ENCODE results near the gene GSX1.
"Not testable (repeated sequence)": the region's sequence is repeated elsewhere in the genome, so short reads cannot be mapped to it uniquely, and the experiment has no call there.

GSX1 gene

GRCh38 chr13:27813826-27814225 lies 21.5 kb downstream of the GSX1 start:
- Histone ChIP-seq H3K4me1 (no peaks in the 10 kb centered on the region), H3K27me3 (peaks cover 51% of the 10 kb centered on the region), H3K4me3 (ENCODE audit: low read depth, low read length) (no peak overlapping the region), H3K36me3 (no peaks in the 10 kb centered on the region), H3K9me3 (no peaks in the 10 kb centered on the region)
- DNase-seq = no peak
- TF ChIP-seq CTCF (IDR thresholded peaks at IDR 0.05; ENCODE audit: low read depth, low read length) = no peak

GRCh38 chr13:27817832-27818231 lies 25.5 kb downstream of the GSX1 start:
- not testable (repeated sequence) for DNase-seq; H3K4me1 ChIP-seq; H3K36me3 ChIP-seq; H3K4me3 ChIP-seq (ENCODE audit: low read depth, low read length); H3K9me3 ChIP-seq
- peaks cover 61% of the 10 kb centered on the region for H3K27me3 ChIP-seq

GRCh38 chr13:27820524-27821482 lies 28.5 kb downstream of the GSX1 start:
- Histone ChIP-seq H3K27me3 (peaks cover 61% of the 10 kb centered on the region), H3K4me3 (ENCODE audit: low read depth, low read length) (no peak overlapping the region), H3K4me1 (no peaks in the 10 kb centered on the region), H3K9me3 (no peaks in the 10 kb centered on the region), H3K36me3 (no peaks in the 10 kb centered on the region)
- no peak for DNase-seq
- TF ChIP-seq CTCF (IDR thresholded peaks at IDR 0.05; ENCODE audit: low read depth, low read length) = no peak

GRCh38 chr13:27821566-27821965 lies 29.3 kb downstream of the GSX1 start:
- Histone ChIP-seq H3K4me3 (ENCODE audit: low read depth, low read length) (no peak overlapping the region), H3K27me3 (peaks cover 65% of the 10 kb centered on the region), H3K36me3 (no peaks in the 10 kb centered on the region), H3K4me1 (no peaks in the 10 kb centered on the region; the same call in 1 of the 2 replicates), H3K9me3 (no peaks in the 10 kb centered on the region)
- no peak for DNase-seq
- TF ChIP-seq CTCF (IDR thresholded peaks at IDR 0.05; ENCODE audit: low read depth, low read length) = no peak

- H3K4me3 ChIP-seq (ENCODE audit: low read depth, low read length) = no peak overlapping the region
- H3K4me1 ChIP-seq = no peaks in the 10 kb centered on the region; the same call in 1 of the 2 replicates
- no peak for DNase-seq
- no peaks in the 10 kb centered on the region for H3K36me3 ChIP-seq
- no peaks in the 10 kb centered on the region for H3K9me3 ChIP-seq
- TF ChIP-seq CTCF (IDR thresholded peaks at IDR 0.05; ENCODE audit: low read depth, low read length) = no peak
- peaks cover 68% of the 10 kb centered on the region for H3K27me3 ChIP-seq
Measured at GRCh38 chr13:27822258-27822872, 30.1 kb downstream of the GSX1 start.

- no peak overlapping the region for H3K4me3 ChIP-seq (ENCODE audit: low read depth, low read length)
- H3K27me3 ChIP-seq = peaks cover 66% of the 10 kb centered on the region
Measured at GRCh38 chr13:27822873-27823311, 30.6 kb downstream of the GSX1 start.

More at GRCh38 chr13:27822873-27823311, 30.6 kb downstream of the GSX1 start:
- H3K36me3 ChIP-seq = no peaks in the 10 kb centered on the region
- DNase-seq = no peak
- TF ChIP-seq CTCF (IDR thresholded peaks at IDR 0.05; ENCODE audit: low read depth, low read length) = no peak
- no peaks in the 10 kb centered on the region; the same call in 1 of the 2 replicates for H3K4me1 ChIP-seq
- no peaks in the 10 kb centered on the region for H3K9me3 ChIP-seq

Measured in BE2C (cell line).